Measurements from ENCODE around the gene CFTR.

DNA sequence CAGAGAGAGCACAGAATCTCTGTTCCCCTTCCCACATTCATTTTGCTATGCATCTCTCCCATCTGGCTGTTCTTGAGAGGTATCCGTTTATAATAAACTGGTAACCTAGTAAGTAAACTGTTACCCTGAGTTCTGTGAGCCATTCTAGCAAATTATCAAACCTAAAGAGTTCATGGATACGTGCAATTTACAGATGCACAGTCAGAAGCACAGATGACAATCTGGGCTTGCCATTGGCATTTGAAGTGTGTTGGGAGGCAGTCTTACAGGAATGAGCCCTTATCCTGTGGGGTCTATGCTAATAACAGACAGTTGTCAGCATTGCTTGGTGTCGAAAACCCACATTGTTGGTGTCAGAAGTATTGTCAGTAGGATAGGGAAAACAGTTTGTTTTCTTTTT lies 151.8 kb downstream of the CFTR start:
- TF ChIP-seq, protein P1, sequence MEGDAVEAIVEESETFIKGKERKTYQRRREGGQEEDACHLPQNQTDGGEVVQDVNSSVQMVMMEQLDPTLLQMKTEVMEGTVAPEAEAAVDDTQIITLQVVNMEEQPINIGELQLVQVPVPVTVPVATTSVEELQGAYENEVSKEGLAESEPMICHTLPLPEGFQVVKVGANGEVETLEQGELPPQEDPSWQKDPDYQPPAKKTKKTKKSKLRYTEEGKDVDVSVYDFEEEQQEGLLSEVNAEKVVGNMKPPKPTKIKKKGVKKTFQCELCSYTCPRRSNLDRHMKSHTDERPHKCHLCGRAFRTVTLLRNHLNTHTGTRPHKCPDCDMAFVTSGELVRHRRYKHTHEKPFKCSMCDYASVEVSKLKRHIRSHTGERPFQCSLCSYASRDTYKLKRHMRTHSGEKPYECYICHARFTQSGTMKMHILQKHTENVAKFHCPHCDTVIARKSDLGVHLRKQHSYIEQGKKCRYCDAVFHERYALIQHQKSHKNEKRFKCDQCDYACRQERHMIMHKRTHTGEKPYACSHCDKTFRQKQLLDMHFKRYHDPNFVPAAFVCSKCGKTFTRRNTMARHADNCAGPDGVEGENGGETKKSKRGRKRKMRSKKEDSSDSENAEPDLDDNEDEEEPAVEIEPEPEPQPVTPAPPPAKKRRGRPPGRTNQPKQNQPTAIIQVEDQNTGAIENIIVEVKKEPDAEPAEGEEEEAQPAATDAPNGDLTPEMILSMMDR (IDR thresholded peaks at IDR 0.05), result no peak
- TF ChIP-seq EP300 (IDR thresholded peaks at IDR 0.05) (no peak), CEBPB (IDR thresholded peaks at IDR 0.05) (no peak), MAFK (IDR thresholded peaks at IDR 0.05; ENCODE audit: partially characterized antibody) (no peak), ZSCAN20 (CRISPR knock-in tag; IDR thresholded peaks at IDR 0.05) (no peak)
- TF ChIP-seq, protein P2, sequence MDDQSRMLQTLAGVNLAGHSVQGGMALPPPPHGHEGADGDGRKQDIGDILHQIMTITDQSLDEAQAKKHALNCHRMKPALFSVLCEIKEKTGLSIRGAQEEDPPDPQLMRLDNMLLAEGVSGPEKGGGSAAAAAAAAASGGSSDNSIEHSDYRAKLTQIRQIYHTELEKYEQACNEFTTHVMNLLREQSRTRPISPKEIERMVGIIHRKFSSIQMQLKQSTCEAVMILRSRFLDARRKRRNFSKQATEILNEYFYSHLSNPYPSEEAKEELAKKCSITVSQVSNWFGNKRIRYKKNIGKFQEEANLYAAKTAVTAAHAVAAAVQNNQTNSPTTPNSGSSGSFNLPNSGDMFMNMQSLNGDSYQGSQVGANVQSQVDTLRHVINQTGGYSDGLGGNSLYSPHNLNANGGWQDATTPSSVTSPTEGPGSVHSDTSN (IDR thresholded peaks at IDR 0.05), result no peak
